Globus pallidus (tissue), 1 donor: Measurements from ENCODE around the gene FAM107A.
"Not testable (repeated sequence)": the region's sequence is repeated elsewhere in the genome, so short reads cannot be mapped to it uniquely, and the experiment has no call there.

Experiments used
- DNase-seq: peaks from one replicate; pipeline ENCODE4 v3.0.0-alpha.2; 2015; ENCODE audit warnings: low spot score

The FAM107A gene

GRCh38 chr3:58536501-58537411, 40.4 kb downstream of the FAM107A start, which contains the start of gene ACOX2:
ACOX2 (minus strand) TSS chr3:58537190; CDS start chr3:58535106, 2,084 bp downstream.
- peak; percentile 19 for DNase-seq

- DNase-seq = no peak
These were observed 41.4 kb downstream of the FAM107A start for GRCh38 chr3:58535531-58536500.

GRCh38 chr3:58534592-58535494, 42.3 kb downstream of the FAM107A start:
- DNase-seq = no peak

GRCh38 chr3:58532794-58533220, 44.4 kb downstream of the FAM107A start:
- peak; percentile 67 for DNase-seq

GRCh38 chr3:58531956-58532355, 45.2 kb downstream of the FAM107A start:
- no peak for DNase-seq

GRCh38 chr3:58531555-58531954, 45.6 kb downstream of the FAM107A start:
- DNase-seq = no peak

- DNase-seq = no peak
These were observed 46.8 kb downstream of the FAM107A start for GRCh38 chr3:58530354-58530865.

GRCh38 chr3:58529516-58530353, 47.5 kb downstream of the FAM107A start:
- no peak for DNase-seq

GRCh38 chr3:58528629-58529028, 48.6 kb downstream of the FAM107A start:
- no peak for DNase-seq

- DNase-seq = not testable (repeated sequence)
These were observed 49.8 kb downstream of the FAM107A start for GRCh38 chr3:58527440-58527839.

GRCh38 chr3:58526515-58526957, 50.7 kb downstream of the FAM107A start:
- no peak for DNase-seq

GRCh38 chr3:58524326-58524888, 52.8 kb downstream of the FAM107A start:
- no peak for DNase-seq

- no peak for DNase-seq
These were observed 54.3 kb downstream of the FAM107A start for GRCh38 chr3:58522759-58523425.

GRCh38 chr3:58521917-58522631, 55.1 kb downstream of the FAM107A start:
- peak; percentile 65 for DNase-seq

- no peak for DNase-seq
These were observed 55.9 kb downstream of the FAM107A start for GRCh38 chr3:58521336-58521670.

GRCh38 chr3:58520403-58521335, 56.5 kb downstream of the FAM107A start:
- DNase-seq = no peak

- no peak for DNase-seq
These were observed 57.4 kb downstream of the FAM107A start for GRCh38 chr3:58519668-58520402.
